Liver (tissue), 9 donors: ENCODE data around the gene SH3RF3. TPM values are rescaled to one million over a fixed set of nuclear protein-coding genes. Genes with fewer than 3 reads are reported as not detected.

Experiments
- DNase-seq: peaks from one replicate; pipeline ENCODE4 v3.0.0-alpha.2; 2017; ENCODE audit warnings: low spot score
- H3K27ac ChIP-seq, 2 donors: one replicate each; pipeline ENCODE4 v1.7.0; 2013; ENCODE audit warnings: inconsistent platforms in 2 of 2, low read length in 2 of 2, control low read depth in 1 of 2, low read depth in 1 of 2, mild to moderate bottlenecking in 1 of 2
- H3K27me3 ChIP-seq, 4 donors: one replicate each; pipeline versions ENCODE4 v1.6.1 to v1.7.0; 2013; ENCODE audit warnings: low read length in 3 of 4, inconsistent platforms in 1 of 4, mild to moderate bottlenecking in 1 of 4, moderate library complexity in 1 of 4; ENCODE audit not compliant: control insufficient read depth in 4 of 4, insufficient read depth in 4 of 4
- H3K36me3 ChIP-seq, 4 donors: one replicate each; pipeline versions ENCODE4 v1.6.1 to v1.7.0; 2013; ENCODE audit warnings: low read length in 3 of 4, mild to moderate bottlenecking in 3 of 4, low read depth in 1 of 4, moderate library complexity in 1 of 4; ENCODE audit not compliant: control insufficient read depth in 4 of 4, insufficient read depth in 3 of 4
- H3K4me1 ChIP-seq, 4 donors: one replicate each; pipeline versions ENCODE4 v1.6.1 to v1.7.0; 2013; ENCODE audit warnings: low read length in 3 of 4, mild to moderate bottlenecking in 3 of 4, moderate library complexity in 1 of 4; ENCODE audit not compliant: control insufficient read depth in 4 of 4, insufficient read depth in 4 of 4
- H3K4me3 ChIP-seq, 3 donors: one replicate each; pipeline versions ENCODE4 v1.6.1 to v1.7.0; 2013; ENCODE audit warnings: low read length in 3 of 3, control low read depth in 1 of 3, low read depth in 1 of 3, mild to moderate bottlenecking in 1 of 3
- H3K9ac ChIP-seq, 2 donors: one replicate each; pipeline ENCODE4 v1.7.0; 2013; ENCODE audit warnings: low read length in 2 of 2, mild to moderate bottlenecking in 2 of 2, moderate library complexity in 2 of 2, control low read depth in 1 of 2, low read depth in 1 of 2
- H3K9me3 ChIP-seq, 4 donors: one replicate each; pipeline versions ENCODE4 v1.6.1 to v1.7.0; 2013; ENCODE audit warnings: low read length in 3 of 4; ENCODE audit not compliant: control insufficient read depth in 4 of 4
- EGR1 ChIP-seq, 2 donors: IDR thresholded peaks; 2 replicates each; pipeline ENCODE4 v1.6.1; 2016 to 2018; ENCODE audit warnings: antibody characterized with exemption in 2 of 2, low read depth in 2 of 2
- FOXA1 ChIP-seq: IDR thresholded peaks from 2 replicates; pipeline ENCODE4 v1.6.1; 2016; ENCODE audit warnings: antibody characterized with exemption
- FOXA2 ChIP-seq: IDR thresholded peaks from 2 replicates; pipeline ENCODE4 v1.6.1; 2016; ENCODE audit warnings: antibody characterized with exemption
- GABPA ChIP-seq, 2 donors: IDR thresholded peaks in 1 of 2; conservative IDR thresholded peaks in 1 of 2; 2 replicates each; pipeline ENCODE4 v1.6.1; 2016; ENCODE audit warnings: antibody characterized with exemption in 2 of 2, mild to moderate bottlenecking in 1 of 2, moderate library complexity in 1 of 2
- HNF4A ChIP-seq, 2 donors: conservative IDR thresholded peaks; 2 replicates each; pipeline ENCODE4 v1.6.1; 2016; ENCODE audit warnings: antibody characterized with exemption in 2 of 2, mild to moderate bottlenecking in 2 of 2
- HNF4G ChIP-seq: IDR thresholded peaks from 2 replicates; pipeline ENCODE4 v1.6.1; 2016; ENCODE audit warnings: antibody characterized with exemption
- JUND ChIP-seq, 2 donors: IDR thresholded peaks; 2 replicates each; pipeline ENCODE4 v1.6.1; 2016; ENCODE audit warnings: antibody characterized with exemption in 2 of 2
- NR2F2 ChIP-seq: IDR thresholded peaks from 2 replicates; pipeline ENCODE4 v1.6.1; 2016; ENCODE audit warnings: antibody characterized with exemption
- RAD21 ChIP-seq, 2 donors: IDR thresholded peaks; 2 replicates each; pipeline ENCODE4 v1.6.1; 2016; ENCODE audit warnings: antibody characterized with exemption in 2 of 2, mild to moderate bottlenecking in 2 of 2
- RXRA ChIP-seq, 2 donors: IDR thresholded peaks; 2 replicates each; pipeline ENCODE4 v1.6.1; 2017 to 2018; ENCODE audit warnings: antibody characterized with exemption in 2 of 2, mild to moderate bottlenecking in 1 of 2
- SP1 ChIP-seq: IDR thresholded peaks from 2 replicates; pipeline ENCODE4 v1.6.1; 2018; ENCODE audit warnings: antibody characterized with exemption, mild to moderate bottlenecking
- TAF1 ChIP-seq: conservative IDR thresholded peaks from 2 replicates; pipeline ENCODE4 v1.6.1; 2016; ENCODE audit warnings: antibody characterized with exemption, mild to moderate bottlenecking
- YY1 ChIP-seq: IDR thresholded peaks from 2 replicates; pipeline ENCODE4 v1.6.1; 2016; ENCODE audit warnings: antibody characterized with exemption, mild to moderate bottlenecking
- WGBS: extraction: QIAGEN DNeasy Blood & Tissue Kit; methylation state at CpG from one replicate; pipeline ENCODE4 v1.1.7; 2013; 5-methylcytosine and 5-hydroxymethylcytosine counted together
- polyA plus RNA-seq, 2 donors: library from polyadenylated mRNA; stranded (reverse) in 1 of 2; unstranded in 1 of 2; fragments of 200-250 nt in 1 of 2; fragments of >200 nt in 1 of 2; fragmentation: Nextera tagmentation in 1 of 2; extraction: Ambion mirVana in 1 of 2; gene quantifications; one replicate each; pipeline versions ENCODE4 v1.2.1 to v1.2.3, GENCODE V29; 2013 to 2015
- total RNA-seq, 2 donors: library from RNA; depleted of rRNA; stranded (reverse); fragments of >200 nt; gene quantifications; one replicate each; pipeline ENCODE4 v1.2.3, GENCODE V29; 2014
- TF ChIP-seq, protein P1 (sequence below): IDR thresholded peaks from 2 replicates; pipeline ENCODE4 v1.6.1; 2016; ENCODE audit warnings: antibody characterized with exemption
- TF ChIP-seq, protein P2 (sequence below): IDR thresholded peaks from 2 replicates; pipeline ENCODE4 v1.6.1; 2016; ENCODE audit warnings: antibody characterized with exemption, mild to moderate bottlenecking
- TF ChIP-seq, protein P3 (sequence below): IDR thresholded peaks from 2 replicates; pipeline ENCODE4 v1.6.1; 2016; ENCODE audit warnings: antibody characterized with exemption
- TF ChIP-seq, protein P4 (sequence below): IDR thresholded peaks from 2 replicates; pipeline ENCODE4 v1.6.1; 2016; ENCODE audit warnings: antibody characterized with exemption
- TF ChIP-seq, protein P5 (sequence below): fragments of 150-350 bp; IDR thresholded peaks from 2 replicates; pipeline ENCODE4 v1.5.1; 2017; ENCODE audit warnings: improper control_type of control experiment, low read depth, low read length; ENCODE audit not compliant: missing input control
- donor health status: healthy.
- donor health status: healthy.
- donor health status: healthy.
- donor health status: healthy.
- donor health status: healthy.

Gene SH3RF3
- total and polyA plus RNA-seq, 4 donors = 0.11 to 1.0 (median 0.54) TPM

DNA sequence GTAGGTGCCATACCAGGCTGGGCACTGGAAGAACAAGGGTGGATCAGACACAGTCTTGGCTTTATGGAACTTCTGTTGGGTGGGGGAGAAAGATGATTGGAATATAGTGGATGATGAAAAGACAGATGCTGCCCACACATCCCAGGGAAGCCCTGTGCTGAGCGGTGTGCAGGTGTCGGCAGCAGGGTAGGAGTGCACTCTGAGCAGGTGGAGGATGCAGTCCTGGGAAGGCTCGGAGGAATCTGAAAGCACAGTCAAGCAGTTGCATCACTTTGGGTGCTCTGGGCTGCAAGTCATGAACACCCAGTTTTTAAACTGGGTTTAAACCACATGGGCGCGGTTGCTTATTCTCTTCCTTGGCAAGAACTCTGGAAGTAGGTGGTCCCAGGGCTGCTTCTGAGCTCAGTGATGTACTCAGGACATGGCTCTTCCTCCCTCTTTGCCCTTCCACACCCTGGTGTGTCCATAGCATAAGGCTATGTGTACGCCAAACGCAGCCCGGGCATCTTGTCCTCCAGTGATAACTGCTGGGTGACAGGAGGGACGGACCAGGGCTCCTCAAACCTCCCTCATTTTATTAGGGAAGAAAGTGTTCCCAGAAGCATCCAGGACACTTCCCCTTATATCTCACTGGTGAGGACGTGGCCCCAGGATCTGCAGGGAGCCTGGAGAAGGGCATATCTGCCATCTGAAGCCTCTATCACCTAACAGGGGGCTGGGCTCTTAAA lies 84.0 kb downstream of the SH3RF3 start:
- Histone ChIP-seq H3K27ac (no peak overlapping the region), H3K36me3 (no peaks in the 10 kb centered on the region), H3K9me3 (peaks cover 0 to 1% (median 0%) of the 10 kb centered on the region in 4 donors), H3K4me3 (no peak overlapping the region), H3K9ac (no peak overlapping the region), H3K4me1 (peaks cover 0 to 7% (median 2%) of the 10 kb centered on the region in 4 donors), H3K27me3 (no peaks in the 10 kb centered on the region)
- no peak for DNase-seq
- no peak for TF ChIP-seq NR2F2
- TF ChIP-seq RXRA (IDR thresholded peaks at IDR 0.05) = no peak
- TF ChIP-seq JUND (IDR thresholded peaks at IDR 0.05) = no peak
- TF ChIP-seq YY1 = no peak
- no peak for TF ChIP-seq HNF4A (conservative IDR thresholded peaks at IDR 0.05)
- TF ChIP-seq, protein P1, sequence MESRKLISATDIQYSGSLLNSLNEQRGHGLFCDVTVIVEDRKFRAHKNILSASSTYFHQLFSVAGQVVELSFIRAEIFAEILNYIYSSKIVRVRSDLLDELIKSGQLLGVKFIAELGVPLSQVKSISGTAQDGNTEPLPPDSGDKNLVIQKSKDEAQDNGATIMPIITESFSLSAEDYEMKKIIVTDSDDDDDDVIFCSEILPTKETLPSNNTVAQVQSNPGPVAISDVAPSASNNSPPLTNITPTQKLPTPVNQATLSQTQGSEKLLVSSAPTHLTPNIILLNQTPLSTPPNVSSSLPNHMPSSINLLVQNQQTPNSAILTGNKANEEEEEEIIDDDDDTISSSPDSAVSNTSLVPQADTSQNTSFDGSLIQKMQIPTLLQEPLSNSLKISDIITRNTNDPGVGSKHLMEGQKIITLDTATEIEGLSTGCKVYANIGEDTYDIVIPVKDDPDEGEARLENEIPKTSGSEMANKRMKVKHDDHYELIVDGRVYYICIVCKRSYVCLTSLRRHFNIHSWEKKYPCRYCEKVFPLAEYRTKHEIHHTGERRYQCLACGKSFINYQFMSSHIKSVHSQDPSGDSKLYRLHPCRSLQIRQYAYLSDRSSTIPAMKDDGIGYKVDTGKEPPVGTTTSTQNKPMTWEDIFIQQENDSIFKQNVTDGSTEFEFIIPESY = no peak
- no peak for TF ChIP-seq FOXA2
- no peak for TF ChIP-seq HNF4G
- TF ChIP-seq, protein P2, sequence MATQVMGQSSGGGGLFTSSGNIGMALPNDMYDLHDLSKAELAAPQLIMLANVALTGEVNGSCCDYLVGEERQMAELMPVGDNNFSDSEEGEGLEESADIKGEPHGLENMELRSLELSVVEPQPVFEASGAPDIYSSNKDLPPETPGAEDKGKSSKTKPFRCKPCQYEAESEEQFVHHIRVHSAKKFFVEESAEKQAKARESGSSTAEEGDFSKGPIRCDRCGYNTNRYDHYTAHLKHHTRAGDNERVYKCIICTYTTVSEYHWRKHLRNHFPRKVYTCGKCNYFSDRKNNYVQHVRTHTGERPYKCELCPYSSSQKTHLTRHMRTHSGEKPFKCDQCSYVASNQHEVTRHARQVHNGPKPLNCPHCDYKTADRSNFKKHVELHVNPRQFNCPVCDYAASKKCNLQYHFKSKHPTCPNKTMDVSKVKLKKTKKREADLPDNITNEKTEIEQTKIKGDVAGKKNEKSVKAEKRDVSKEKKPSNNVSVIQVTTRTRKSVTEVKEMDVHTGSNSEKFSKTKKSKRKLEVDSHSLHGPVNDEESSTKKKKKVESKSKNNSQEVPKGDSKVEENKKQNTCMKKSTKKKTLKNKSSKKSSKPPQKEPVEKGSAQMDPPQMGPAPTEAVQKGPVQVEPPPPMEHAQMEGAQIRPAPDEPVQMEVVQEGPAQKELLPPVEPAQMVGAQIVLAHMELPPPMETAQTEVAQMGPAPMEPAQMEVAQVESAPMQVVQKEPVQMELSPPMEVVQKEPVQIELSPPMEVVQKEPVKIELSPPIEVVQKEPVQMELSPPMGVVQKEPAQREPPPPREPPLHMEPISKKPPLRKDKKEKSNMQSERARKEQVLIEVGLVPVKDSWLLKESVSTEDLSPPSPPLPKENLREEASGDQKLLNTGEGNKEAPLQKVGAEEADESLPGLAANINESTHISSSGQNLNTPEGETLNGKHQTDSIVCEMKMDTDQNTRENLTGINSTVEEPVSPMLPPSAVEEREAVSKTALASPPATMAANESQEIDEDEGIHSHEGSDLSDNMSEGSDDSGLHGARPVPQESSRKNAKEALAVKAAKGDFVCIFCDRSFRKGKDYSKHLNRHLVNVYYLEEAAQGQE = no peak
- TF ChIP-seq RAD21 (IDR thresholded peaks at IDR 0.05) = no peak
- no peak for TF ChIP-seq EGR1 (IDR thresholded peaks at IDR 0.05; ENCODE audit: low read depth in 2 of 2)
- TF ChIP-seq, protein P3, sequence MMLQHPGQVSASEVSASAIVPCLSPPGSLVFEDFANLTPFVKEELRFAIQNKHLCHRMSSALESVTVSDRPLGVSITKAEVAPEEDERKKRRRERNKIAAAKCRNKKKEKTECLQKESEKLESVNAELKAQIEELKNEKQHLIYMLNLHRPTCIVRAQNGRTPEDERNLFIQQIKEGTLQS = no peak
- TF ChIP-seq FOXA1 = no peak
- TF ChIP-seq, protein P4, sequence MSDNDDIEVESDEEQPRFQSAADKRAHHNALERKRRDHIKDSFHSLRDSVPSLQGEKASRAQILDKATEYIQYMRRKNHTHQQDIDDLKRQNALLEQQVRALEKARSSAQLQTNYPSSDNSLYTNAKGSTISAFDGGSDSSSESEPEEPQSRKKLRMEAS = no peak
- TF ChIP-seq, protein P5, sequence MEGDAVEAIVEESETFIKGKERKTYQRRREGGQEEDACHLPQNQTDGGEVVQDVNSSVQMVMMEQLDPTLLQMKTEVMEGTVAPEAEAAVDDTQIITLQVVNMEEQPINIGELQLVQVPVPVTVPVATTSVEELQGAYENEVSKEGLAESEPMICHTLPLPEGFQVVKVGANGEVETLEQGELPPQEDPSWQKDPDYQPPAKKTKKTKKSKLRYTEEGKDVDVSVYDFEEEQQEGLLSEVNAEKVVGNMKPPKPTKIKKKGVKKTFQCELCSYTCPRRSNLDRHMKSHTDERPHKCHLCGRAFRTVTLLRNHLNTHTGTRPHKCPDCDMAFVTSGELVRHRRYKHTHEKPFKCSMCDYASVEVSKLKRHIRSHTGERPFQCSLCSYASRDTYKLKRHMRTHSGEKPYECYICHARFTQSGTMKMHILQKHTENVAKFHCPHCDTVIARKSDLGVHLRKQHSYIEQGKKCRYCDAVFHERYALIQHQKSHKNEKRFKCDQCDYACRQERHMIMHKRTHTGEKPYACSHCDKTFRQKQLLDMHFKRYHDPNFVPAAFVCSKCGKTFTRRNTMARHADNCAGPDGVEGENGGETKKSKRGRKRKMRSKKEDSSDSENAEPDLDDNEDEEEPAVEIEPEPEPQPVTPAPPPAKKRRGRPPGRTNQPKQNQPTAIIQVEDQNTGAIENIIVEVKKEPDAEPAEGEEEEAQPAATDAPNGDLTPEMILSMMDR = no peak
- TF ChIP-seq SP1 = no peak
- TF ChIP-seq GABPA (IDR thresholded peaks at IDR 0.05 in 1 of 2, conservative IDR thresholded peaks at IDR 0.05 in 1 of 2) = no peak
- no peak for TF ChIP-seq TAF1
- WGBS = 95% methylated on average over 10 of the region's 10 CpGs
